K562 (cell line): ENCODE measurements around the gene NEK1. TPM values are rescaled to one million over a fixed set of nuclear protein-coding genes. Genes with fewer than 3 reads are reported as not detected.

Experiments used
- ATAC-seq: fragments of 200-7000 bp; cut with Tn5 transposase; 3 replicates; pipeline ENCODE4 v1.9.1; 2020; ENCODE audit warnings: moderate library complexity
- BruUV-seq: library from RNA; stranded (reverse); fragments of 400-500 nt; replicated peaks from 2 replicates; lab custom pipeline; 2021; lab: Mats Ljungman, UMichigan
- CTCF ChIA-PET: fragments of 300-600 bp; formaldehyde crosslinking; extraction: SDS; loops from one replicate; lab custom pipeline; 2021; ENCODE audit warnings: low intra/inter-chr PET ratio; lab: Yijun Ruan, JAX
- POLR2A ChIA-PET: fragments of 300-600, 350-650 bp; sonication (Branson Sonifier 250); formaldehyde crosslinking; extraction: SDS; loops from one replicate; lab custom pipeline; 2021; ENCODE audit warnings: antibody characterized with exemption, inconsistent platforms; lab: Yijun Ruan, JAX
- DNase-seq, 4 experiments: peaks; one replicate each; pipeline versions ENCODE4 v3.0.0 to v3.0.0-alpha.2; 2011 to 2018; ENCODE audit warnings: low spot score in 3 of 4, mixed read lengths in 3 of 4; ENCODE audit errors: extremely low read depth in 1 of 4
- FAIRE-seq: peaks from 2 replicates; lab custom pipeline; 2011; peaks lifted over from hg19 to GRCh38; lab: Jason Lieb, UNC
- H2AFZ ChIP-seq: 2 replicates; pipeline ENCODE4 v1.6.0; 2011; ENCODE audit warnings: low read depth, low read length, control low read depth, inconsistent platforms
- H3K27ac ChIP-seq: fragments of 200-600 bp; 3 replicates; pipeline ENCODE4 v1.8.0; 2011; ENCODE audit warnings: low read depth, mild to moderate bottlenecking, control low read depth, inconsistent platforms, low read length, moderate library complexity, mixed read lengths; ENCODE audit errors: extremely low read depth
- H3K27me3 ChIP-seq, 2 experiments: fragments of 300-600 bp in 1 of 2; 2 replicates in 1 of 2; 3 replicates in 1 of 2; pipeline versions ENCODE4 v1.6.0 to v1.8.0; 2011; ENCODE audit warnings: inconsistent platforms in 2 of 2, low read length in 2 of 2, mild to moderate bottlenecking in 1 of 2, mixed read lengths in 1 of 2, moderate library complexity in 1 of 2; ENCODE audit not compliant: control insufficient read depth in 2 of 2, insufficient read depth in 2 of 2
- H3K36me3 ChIP-seq: fragments of 300-600 bp; 3 replicates; pipeline ENCODE4 v1.8.0; 2011; ENCODE audit warnings: mild to moderate bottlenecking, low read length, inconsistent platforms; ENCODE audit not compliant: control insufficient read depth, insufficient read depth
- H3K4me1 ChIP-seq, 2 experiments: fragments of 200-600 bp in 1 of 2; replicated peaks in 1 of 2; 2 replicates in 1 of 2; 3 replicates in 1 of 2; pipeline versions ENCODE4 v1.5.1 to v1.8.0; 2011; ENCODE audit warnings: inconsistent platforms in 2 of 2, low read length in 2 of 2, mild to moderate bottlenecking in 1 of 2, mixed read lengths in 1 of 2, moderate library complexity in 1 of 2; ENCODE audit not compliant: control insufficient read depth in 2 of 2, insufficient read depth in 2 of 2
- H3K4me2 ChIP-seq: 2 replicates; pipeline ENCODE4 v1.6.1; 2011; ENCODE audit warnings: low read length, control low read depth, inconsistent platforms, mixed read lengths; ENCODE audit not compliant: insufficient read depth
- H3K4me3 ChIP-seq: fragments of 200-600 bp; sonication (generic), shearing (Covaris generic); 2 replicates; pipeline ENCODE4 v1.5.1; 2016; ENCODE audit warnings: control low read depth, inconsistent platforms
- H3K79me2 ChIP-seq: fragments of 200-600 bp; 3 replicates; pipeline ENCODE4 v1.8.0; 2011; ENCODE audit warnings: low read length, inconsistent platforms; ENCODE audit not compliant: control insufficient read depth, insufficient read depth
- H3K9ac ChIP-seq, 2 experiments: 2 replicates each; pipeline versions ENCODE4 v1.6.0 to v1.6.1; 2011; ENCODE audit warnings: low read depth in 2 of 2, low read length in 2 of 2, control low read depth in 1 of 2, inconsistent platforms in 1 of 2, mild to moderate bottlenecking in 1 of 2, mixed read lengths in 1 of 2; ENCODE audit not compliant: insufficient read depth in 1 of 2
- H3K9me1 ChIP-seq: one replicate; pipeline ENCODE4 v1.6.0; 2011; ENCODE audit warnings: inconsistent platforms, mild to moderate bottlenecking, low read length, moderate library complexity; ENCODE audit not compliant: control insufficient read depth, insufficient read depth
- H3K9me3 ChIP-seq: replicated peaks from 2 replicates; pipeline ENCODE4 v1.5.1; 2011; ENCODE audit warnings: low read depth, low read length, inconsistent platforms; ENCODE audit not compliant: control insufficient read depth, insufficient read depth
- H4K20me1 ChIP-seq: replicated peaks from 2 replicates; pipeline ENCODE4 v1.6.1; 2011; ENCODE audit warnings: low read length, inconsistent platforms, mixed read lengths; ENCODE audit not compliant: control insufficient read depth, insufficient read depth
- ARID1B ChIP-seq: fragments of 450-650 bp; IDR thresholded peaks from 2 replicates; pipeline ENCODE4 v1.6.1; 2016; ENCODE audit warnings: antibody characterized with exemption, mild to moderate bottlenecking, inconsistent platforms
- ATF7 ChIP-seq: fragments of 450-650 bp; IDR thresholded peaks from 2 replicates; pipeline ENCODE4 v1.7.1; 2014; ENCODE audit warnings: mild to moderate bottlenecking, moderate library complexity
- CBFA2T2 ChIP-seq: fragments of 450-650 bp; conservative IDR thresholded peaks from 2 replicates; pipeline ENCODE4 v1.6.1; 2017; ENCODE audit warnings: mild to moderate bottlenecking
- CBFA2T3 ChIP-seq: fragments of 450-650 bp; IDR thresholded peaks from 2 replicates; pipeline ENCODE4 v1.6.1; 2017
- CREB3 ChIP-seq: fragments of 450-650 bp; conservative IDR thresholded peaks from 2 replicates; pipeline ENCODE4 v1.6.1; 2016; ENCODE audit warnings: missing genetic modification characterization, low read depth, mild to moderate bottlenecking, missing compliant biosample characterization, moderate library complexity
- CXXC5 ChIP-seq: fragments of 250-450 bp; sonication (Bioruptor Pico); IDR thresholded peaks from 2 replicates; pipeline ENCODE4 v1.8.0; 2022; ENCODE audit warnings: inconsistent platforms, mild to moderate bottlenecking, moderate library complexity
- HMBOX1 ChIP-seq: sonication (generic); IDR thresholded peaks from 2 replicates; pipeline ENCODE4 v1.6.1; 2016
- KDM1A ChIP-seq, 2 experiments: fragments of 450-650 bp; IDR thresholded peaks; 2 replicates each; pipeline ENCODE4 v1.6.1; 2016; ENCODE audit warnings: mild to moderate bottlenecking in 2 of 2
- NCOR1 ChIP-seq: fragments of 450-650 bp; IDR thresholded peaks from 2 replicates; pipeline ENCODE4 v1.6.1; 2016; ENCODE audit warnings: mild to moderate bottlenecking, moderate library complexity
- PPARD ChIP-seq: fragments of 250-450 bp; sonication (Bioruptor Pico); IDR thresholded peaks from 2 replicates; pipeline ENCODE4 v1.8.0; 2022; ENCODE audit warnings: inconsistent platforms, mild to moderate bottlenecking, moderate library complexity
- SLC30A9 ChIP-seq: fragments of 250-450 bp; sonication (Bioruptor Pico); IDR thresholded peaks from 2 replicates; pipeline ENCODE4 v1.8.0; 2022; ENCODE audit warnings: mild to moderate bottlenecking, moderate library complexity
- STAT5A ChIP-seq: IDR thresholded peaks from 2 replicates; pipeline ENCODE4 v1.6.1; 2012; ENCODE audit warnings: low read length, inconsistent platforms, borderline replicate concordance
- YY1 ChIP-seq, 3 experiments: IDR thresholded peaks; 2 replicates each; pipeline ENCODE4 v1.6.1; 2011; ENCODE audit warnings: low read length in 2 of 3, mild to moderate bottlenecking in 2 of 3, moderate library complexity in 2 of 3, borderline replicate concordance in 1 of 3, control low read depth in 1 of 3, low read depth in 1 of 3; ENCODE audit not compliant: insufficient read depth in 3 of 3, insufficient replicate concordance in 2 of 3, control insufficient read depth in 1 of 3, insufficient read length in 1 of 3; ENCODE audit errors: extremely low read depth in 1 of 3
- ZBTB2 ChIP-seq: fragments of 450-650 bp; IDR thresholded peaks from 2 replicates; pipeline ENCODE4 v1.6.1; 2016; ENCODE audit warnings: antibody characterized with exemption
- ZNF174 ChIP-seq: fragments of 250-450 bp; sonication (Bioruptor Pico); IDR thresholded peaks from 2 replicates; pipeline ENCODE4 v1.4.0; 2020; ENCODE audit warnings: mild to moderate bottlenecking
- ZNF197 ChIP-seq: fragments of 200-800 bp; sonication (Bioruptor generic); IDR thresholded peaks from 2 replicates; pipeline ENCODE4 v1.6.1; 2016; ENCODE audit warnings: low read depth, missing genetic modification characterization, missing compliant biosample characterization
- ZNF76 ChIP-seq: fragments of 250-450 bp; sonication (Bioruptor Pico); IDR thresholded peaks from 2 replicates; pipeline ENCODE4 v1.4.0; 2020; ENCODE audit warnings: mild to moderate bottlenecking, moderate library complexity, borderline replicate concordance
- ZNF77 ChIP-seq: fragments of 250-450 bp; sonication (Bioruptor Pico); IDR thresholded peaks from 2 replicates; pipeline ENCODE4 v1.5.0; 2020
- WGBS: fragments of 100-300 bp; shearing (Covaris generic); methylation state at CpG from one replicate; pipeline ENCODE4 v1.1.6; 2016; ENCODE audit warnings: low coverage, mixed read lengths; ENCODE audit not compliant: insufficient coverage; ENCODE audit errors: missing lambda C conversion rate; 5-methylcytosine and 5-hydroxymethylcytosine counted together
- in situ Hi-C: fragments of 300-500 bp; cut with MboI; formaldehyde crosslinking; loops from 4 replicates; pipeline ENCODE4 v1.15.0; 2018; ENCODE audit warnings: inconsistent platforms, mixed read lengths
- intact Hi-C: fragments of 100-400 bp; cut with micrococcal nuclease; formaldehyde crosslinking; loops from 2 replicates; pipeline ENCODE4 v1.14.2; 2022
- polyA plus RNA-seq, 8 experiments: library from polyadenylated mRNA; depleted of rRNA in 4 of 8; stranded (reverse) in 5 of 8; unstranded in 3 of 8; fragments of >200 nt; fragmentation: Nextera tagmentation in 2 of 8; fragmentation: Illumina TruSeq in 1 of 8; extraction: Ambion mirVana in 2 of 8; extraction: Trizol in 1 of 8; gene quantifications; 2 replicates each; pipeline versions ENCODE4 v1.2.1 to v1.2.3, GENCODE V29; 2011 to 2014; ENCODE audit warnings: inconsistent platforms in 1 of 8, missing spikeins in 1 of 8
- total RNA-seq, 7 experiments: library from RNA; depleted of rRNA in 6 of 7; stranded (reverse); fragments of >200 nt in 6 of 7; fragmentation: Illumina TruSeq in 2 of 7; extraction: Trizol in 2 of 7; gene quantifications; 2 replicates each; pipeline versions ENCODE4 v1.2.1 to v1.2.3, GENCODE V29; 2011 to 2021; ENCODE audit warnings: low replicate concordance in 1 of 7

The NEK1 gene
- total and polyA plus RNA-seq, 9 of the 15 experiments (the other 6 are each of a cell fraction or from before 2014, with no cell fraction given), result 6.2 to 15.7 (median 10.3) TPM

- H2AFZ ChIP-seq, result peak overlapping the region; percentile 57
- ATAC-seq (peak; percentile 86), DNase-seq (peak in 2 of 4 experiments; percentile 19 to 78), FAIRE-seq (peak; percentile 86)
- peaks cover 54% of the 10 kb centered on the region for H3K79me2 ChIP-seq
- no peaks in the 10 kb centered on the region for H3K27me3 ChIP-seq
- intact Hi-C loops (no loop called here), in situ Hi-C loops (no loop called here)
- ChIA-PET CTCF (no interaction called here), POLR2A (interaction anchor here (0.7 to 5.1 kb wide), 8 partner anchors 9 to 42 kb away, joined by 3 to 46 read pairs (median 3); no protein-coding TSS in a partner anchor)
- peaks cover 23% of the 10 kb centered on the region; the same call in 2 of the 3 replicates for H3K36me3 ChIP-seq
- H3K27ac ChIP-seq, result peak overlapping the region; percentile 70
- no peak overlapping the region for H3K4me3 ChIP-seq
- peak overlapping the region in 1 of 2 experiments; percentile 57; a peak in 3 of 4 replicates for H3K9ac ChIP-seq
- BruUV-seq, result no TSS peak
- H3K4me2 ChIP-seq, result peak overlapping the region; percentile 21; the same call in 1 of the 2 replicates
- no peaks in the 10 kb centered on the region for H4K20me1 ChIP-seq
- WGBS, result 25% methylated on average over 7 of the region's 7 CpGs
- H3K9me3 ChIP-seq, result no peaks in the 10 kb centered on the region; the same call in 1 of the 2 replicates
- H3K4me1 ChIP-seq, result peaks cover 4 to 20% of the 10 kb centered on the region in 2 experiments; a peak in 3 of 5 replicates
- no peaks in the 10 kb centered on the region for H3K9me1 ChIP-seq
- TF ChIP-seq CBFA2T2 (peak; percentile 59), ZBTB2 (peak; percentile 46; the same call in 1 of the 2 replicates), SLC30A9 (CRISPR knock-in tag) (no peak), ZNF77 (no peak), HMBOX1 (peak; percentile 15; the same call in 1 of the 2 replicates), STAT5A (0 out of 2 replicates have a peak, but pooled peaks have one; percentile 14), ARID1B (peak; percentile 87), CXXC5 (CRISPR knock-in tag) (0 out of 2 replicates have a peak, but pooled peaks have one; percentile 10), ZNF174 (no peak), ATF7 (peak; percentile 32; the same call in 1 of the 2 replicates), NCOR1 (peak; percentile 71), PPARD (CRISPR knock-in tag) (no peak), KDM1A (IDR thresholded peaks at IDR 0.05) (0 out of 4 replicates have a peak, but pooled peaks of 1 of the 2 experiments have one; percentile 8), YY1 (IDR thresholded peaks at IDR 0.05; ENCODE audit: borderline replicate concordance in 1 of 3, control insufficient read depth in 1 of 3, extremely low read depth in 1 of 3, insufficient read depth in 3 of 3, insufficient read length in 1 of 3, insufficient replicate concordance in 2 of 3, low read depth in 1 of 3, low read length in 2 of 3) (peak in 1 of 3 experiments; percentile 30), ZNF197 (0 out of 2 replicates have a peak, but pooled peaks have one; percentile 22), ZNF76 (CRISPR knock-in tag) (no peak), CBFA2T3 (peak; percentile 84), CREB3 (tag) (peak; percentile 78)
These were observed 37.3 kb upstream of the NEK1 start for GRCh38 chr4:169649545-169650226.
